Myocyte (in vitro differentiated cells): ENCODE measurements around the gene THAP9. TPM values are rescaled to one million over a fixed set of nuclear protein-coding genes. Genes with fewer than 3 reads are reported as not detected.
"Not testable (repeated sequence)": the region's sequence is repeated elsewhere in the genome, so short reads cannot be mapped to it uniquely, and the experiment has no call there.

Experiments
- DNase-seq: peaks from one replicate; pipeline ENCODE4 v3.0.0-alpha.2; 2012; ENCODE audit warnings: low read depth
- total RNA-seq: library from RNA; depleted of rRNA; stranded (reverse); fragments of >200 nt; gene quantifications from 2 replicates; pipeline ENCODE4 v1.2.3, GENCODE V29; 2014

THAP9 gene
- total RNA-seq, 1 donor from 2014 or later, result 6.4 TPM

- no peak for DNase-seq
These were observed 3.8 kb upstream of the THAP9 start for GRCh38 chr4:82896755-82897154.

- DNase-seq, result peak; percentile 68
These were observed 2.0 kb upstream of the THAP9 start for GRCh38 chr4:82898322-82899243.

- no peak for DNase-seq
These were observed 1.0 kb upstream of the THAP9 start for GRCh38 chr4:82899374-82900065.

GRCh38 chr4:82900066-82900410 lies 497 bp upstream of the THAP9 start:
- DNase-seq, result no peak

GRCh38 chr4:82901183-82901718 lies 716 bp downstream of the THAP9 start:
- no peak for DNase-seq

- DNase-seq, result no peak
These were observed 3.2 kb downstream of the THAP9 start for GRCh38 chr4:82903737-82904136.

- DNase-seq, result no peak
These were observed 4.7 kb downstream of the THAP9 start for GRCh38 chr4:82905205-82905604.

GRCh38 chr4:82906469-82906868 lies 5.9 kb downstream of the THAP9 start:
- DNase-seq, result no peak

GRCh38 chr4:82909326-82909725 lies 8.8 kb downstream of the THAP9 start:
- no peak for DNase-seq

- no peak for DNase-seq
These were observed 12.8 kb downstream of the THAP9 start for GRCh38 chr4:82913305-82913704.

GRCh38 chr4:82913968-82914367 lies 13.4 kb downstream of the THAP9 start:
- not testable (repeated sequence) for DNase-seq

GRCh38 chr4:82918091-82918490 lies 17.6 kb downstream of the THAP9 start:
- DNase-seq, result no peak

- no peak for DNase-seq
These were observed 18.9 kb downstream of the THAP9 start for GRCh38 chr4:82919386-82919785.

- no peak for DNase-seq
These were observed 21.3 kb downstream of the THAP9 start for GRCh38 chr4:82921795-82922194.

- peak; percentile 3 for DNase-seq
These were observed 30.6 kb downstream of the THAP9 start for GRCh38 chr4:82930848-82931755.

GRCh38 chr4:82934441-82934840 lies 33.9 kb downstream of the THAP9 start:
- no peak for DNase-seq

- DNase-seq, result no peak
These were observed 38.9 kb downstream of the THAP9 start for GRCh38 chr4:82939414-82939813.

- no peak for DNase-seq
These were observed 47.0 kb downstream of the THAP9 start for GRCh38 chr4:82947498-82947897.

- peak; percentile 17 for DNase-seq
These were observed 48.2 kb downstream of the THAP9 start for GRCh38 chr4:82948647-82949204.

- DNase-seq, result peak; percentile 9
These were observed 50.7 kb downstream of the THAP9 start for GRCh38 chr4:82951196-82951595.

- DNase-seq, result no peak
These were observed 53.7 kb downstream of the THAP9 start for GRCh38 chr4:82954212-82954611.
